Endothelial cell (in vitro differentiated cells): ENCODE data around the gene IGFBP2. TPM values are rescaled to one million over a fixed set of nuclear protein-coding genes. Genes with fewer than 3 reads are reported as not detected.
A peak's percentile ranks its signal among the peaks of the same experiment; 100 is the strongest.

ENCODE experiments used
- DNase-seq: peaks from one replicate; pipeline ENCODE4 v3.0.0; 2021; ENCODE audit warnings: low spot score
- H3K27ac Mint-ChIP-seq: one replicate; pipeline ENCODE4 v1.8.0; 2021; ENCODE audit warnings: mixed read lengths, inconsistent platforms; ENCODE audit not compliant: unreplicated experiment
- H3K27me3 Mint-ChIP-seq: one replicate; pipeline ENCODE4 v1.8.0; 2021; ENCODE audit warnings: mild to moderate bottlenecking, moderate library complexity, mixed read lengths, inconsistent platforms; ENCODE audit not compliant: unreplicated experiment
- H3K36me3 Mint-ChIP-seq: one replicate; pipeline ENCODE4 v1.8.0; 2021; ENCODE audit warnings: mild to moderate bottlenecking, low read depth, mixed read lengths, inconsistent platforms; ENCODE audit not compliant: unreplicated experiment
- H3K4me1 Mint-ChIP-seq: one replicate; pipeline ENCODE4 v1.8.0; 2021; ENCODE audit warnings: mild to moderate bottlenecking, mixed read lengths, inconsistent platforms; ENCODE audit not compliant: unreplicated experiment
- H3K4me3 Mint-ChIP-seq: one replicate; pipeline ENCODE4 v1.8.0; 2021; ENCODE audit warnings: mild to moderate bottlenecking, mixed read lengths, inconsistent platforms; ENCODE audit not compliant: unreplicated experiment
- H3K9me3 Mint-ChIP-seq: one replicate; pipeline ENCODE4 v1.8.0; 2021; ENCODE audit warnings: mixed read lengths, inconsistent platforms; ENCODE audit not compliant: unreplicated experiment
- CTCF ChIP-seq: fragments of 200-600 bp; sonication (generic); IDR thresholded peaks from one replicate; pipeline ENCODE4 v1.5.0; 2021; ENCODE audit warnings: antibody characterized with exemption; ENCODE audit not compliant: unreplicated experiment
- total RNA-seq: library from RNA; stranded (reverse); fragmentation: NEBNext Ultra II Directional; extraction: Animal tissue kit (Norgen Biotek cat#: 25700); gene quantifications from one replicate; pipeline ENCODE4 v1.2.1, GENCODE V29; 2021; ENCODE audit not compliant: unreplicated experiment

IGFBP2 gene
- total RNA-seq, 1 donor from 2014 or later = 1,170 TPM

- Mint-ChIP-seq H3K27me3 (peaks cover 11% of the 10 kb centered on the region), H3K27ac (peak overlapping the region; percentile 93), H3K9me3 (no peaks in the 10 kb centered on the region), H3K36me3 (peaks cover 63% of the 10 kb centered on the region), H3K4me1 (peaks cover 58% of the 10 kb centered on the region), H3K4me3 (no peak overlapping the region)
- no peak for DNase-seq
- no peak for TF ChIP-seq CTCF
Measured at GRCh38 chr2:216657086-216657855, 24.1 kb downstream of the IGFBP2 start.

GRCh38 chr2:216657980-216658379 lies 24.8 kb downstream of the IGFBP2 start:
- H3K36me3 Mint-ChIP-seq = peaks cover 62% of the 10 kb centered on the region
- peaks cover 10% of the 10 kb centered on the region for H3K27me3 Mint-ChIP-seq
- H3K4me3 Mint-ChIP-seq = no peak overlapping the region
- no peak for TF ChIP-seq CTCF
- DNase-seq = no peak
- H3K9me3 Mint-ChIP-seq = no peaks in the 10 kb centered on the region
- H3K4me1 Mint-ChIP-seq = peaks cover 51% of the 10 kb centered on the region
- peak overlapping the region; percentile 93 for H3K27ac Mint-ChIP-seq

GRCh38 chr2:216658757-216659156 lies 25.5 kb downstream of the IGFBP2 start:
- Mint-ChIP-seq H3K4me1 (peaks cover 51% of the 10 kb centered on the region), H3K27me3 (peaks cover 7% of the 10 kb centered on the region), H3K9me3 (no peaks in the 10 kb centered on the region), H3K27ac (peak overlapping the region; percentile 41), H3K36me3 (peaks cover 62% of the 10 kb centered on the region), H3K4me3 (no peak overlapping the region)
- no peak for DNase-seq
- TF ChIP-seq CTCF = no peak

GRCh38 chr2:216659276-216659675 lies 26.1 kb downstream of the IGFBP2 start:
- DNase-seq = no peak
- no peak for TF ChIP-seq CTCF
- peak overlapping the region; percentile 41 for H3K27ac Mint-ChIP-seq
- peak overlapping the region; percentile 54 for H3K4me3 Mint-ChIP-seq
- peaks cover 52% of the 10 kb centered on the region for H3K4me1 Mint-ChIP-seq
- H3K9me3 Mint-ChIP-seq = no peaks in the 10 kb centered on the region
- H3K36me3 Mint-ChIP-seq = peaks cover 62% of the 10 kb centered on the region
- peaks cover 7% of the 10 kb centered on the region for H3K27me3 Mint-ChIP-seq

GRCh38 chr2:216660496-216660895 lies 27.3 kb downstream of the IGFBP2 start:
- Mint-ChIP-seq H3K4me3 (peak overlapping the region; percentile 59), H3K27ac (peak overlapping the region; percentile 67), H3K9me3 (no peaks in the 10 kb centered on the region), H3K4me1 (peaks cover 48% of the 10 kb centered on the region), H3K36me3 (peaks cover 58% of the 10 kb centered on the region), H3K27me3 (peaks cover 7% of the 10 kb centered on the region)
- no peak for TF ChIP-seq CTCF
- DNase-seq = no peak
